Stimulated activated CD8-positive, alpha-beta memory T cell treated with anti-CD3 and anti-CD28 coated beads, Interleukin-15, amount 100 ng/mL, for 1 hour (primary cell): ENCODE results near the gene TAP1.

Experiments used
- DNase-seq: peaks from one replicate; pipeline ENCODE4 v3.0.0-alpha.2; 2020; ENCODE audit warnings: low read depth

TAP1 gene

DNA sequence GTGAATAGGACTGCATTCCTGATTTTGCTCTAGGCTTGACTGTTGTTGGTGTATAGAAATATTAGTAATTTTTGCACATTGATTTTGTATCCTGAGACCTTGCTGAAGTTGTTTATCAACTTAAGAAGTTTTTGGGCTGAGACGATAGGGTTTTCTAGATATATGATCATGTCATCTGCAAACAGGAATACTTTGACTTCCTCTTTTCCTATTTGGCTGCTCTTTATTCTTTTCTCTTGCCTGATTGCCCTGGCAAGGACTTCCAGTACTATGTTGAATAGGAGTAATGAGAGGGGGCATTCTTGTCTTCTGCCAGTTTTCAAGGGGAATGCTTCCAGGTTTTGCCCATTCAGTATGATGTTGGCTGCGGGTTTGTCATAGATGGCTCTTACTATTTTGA, 50.1 kb downstream of the TAP1 start:
- DNase-seq, result no peak

- no peak for DNase-seq
Measured at GRCh38 chr6:32799740-32800139, 53.8 kb downstream of the TAP1 start.

GRCh38 chr6:32799168-32799567, 54.3 kb downstream of the TAP1 start:
- no peak for DNase-seq

- DNase-seq, result peak; percentile 80
Measured at GRCh38 chr6:32796848-32797776, 56.4 kb downstream of the TAP1 start.
